ENCODE results near the gene DOK3. TPM values are rescaled to one million over a fixed set of nuclear protein-coding genes. Genes with fewer than 3 reads are reported as not detected.

The DOK3 gene
- total and polyA plus RNA-seq, 10 of the 15 experiments (the other 5 are each of a cell fraction or from before 2014, with no cell fraction given), result 6.6 to 107 (median 52.1) TPM

GRCh38 chr5:177497292-177498012, 12.2 kb downstream of the DOK3 start, which contains the start of gene PDLIM7 (continued):
- TF ChIP-seq SKIL (IDR thresholded peaks at IDR 0.05; ENCODE audit: low read depth, poor library complexity, severe bottlenecking) (no peak), HDGF (IDR thresholded peaks at IDR 0.05) (peak; percentile 98), NFXL1 (IDR thresholded peaks at IDR 0.05; ENCODE audit: borderline replicate concordance) (no peak), NFYB (IDR thresholded peaks at IDR 0.05; ENCODE audit: insufficient read depth, low read depth, low read length) (peak; percentile 47; the same call in 1 of the 2 replicates), ATF2 (IDR thresholded peaks at IDR 0.05; ENCODE audit: low read length) (no peak), PAX5 (IDR thresholded peaks at IDR 0.05; ENCODE audit: borderline replicate concordance, low read depth, low read length) (no peak)
- TF ChIP-seq, protein P1, sequence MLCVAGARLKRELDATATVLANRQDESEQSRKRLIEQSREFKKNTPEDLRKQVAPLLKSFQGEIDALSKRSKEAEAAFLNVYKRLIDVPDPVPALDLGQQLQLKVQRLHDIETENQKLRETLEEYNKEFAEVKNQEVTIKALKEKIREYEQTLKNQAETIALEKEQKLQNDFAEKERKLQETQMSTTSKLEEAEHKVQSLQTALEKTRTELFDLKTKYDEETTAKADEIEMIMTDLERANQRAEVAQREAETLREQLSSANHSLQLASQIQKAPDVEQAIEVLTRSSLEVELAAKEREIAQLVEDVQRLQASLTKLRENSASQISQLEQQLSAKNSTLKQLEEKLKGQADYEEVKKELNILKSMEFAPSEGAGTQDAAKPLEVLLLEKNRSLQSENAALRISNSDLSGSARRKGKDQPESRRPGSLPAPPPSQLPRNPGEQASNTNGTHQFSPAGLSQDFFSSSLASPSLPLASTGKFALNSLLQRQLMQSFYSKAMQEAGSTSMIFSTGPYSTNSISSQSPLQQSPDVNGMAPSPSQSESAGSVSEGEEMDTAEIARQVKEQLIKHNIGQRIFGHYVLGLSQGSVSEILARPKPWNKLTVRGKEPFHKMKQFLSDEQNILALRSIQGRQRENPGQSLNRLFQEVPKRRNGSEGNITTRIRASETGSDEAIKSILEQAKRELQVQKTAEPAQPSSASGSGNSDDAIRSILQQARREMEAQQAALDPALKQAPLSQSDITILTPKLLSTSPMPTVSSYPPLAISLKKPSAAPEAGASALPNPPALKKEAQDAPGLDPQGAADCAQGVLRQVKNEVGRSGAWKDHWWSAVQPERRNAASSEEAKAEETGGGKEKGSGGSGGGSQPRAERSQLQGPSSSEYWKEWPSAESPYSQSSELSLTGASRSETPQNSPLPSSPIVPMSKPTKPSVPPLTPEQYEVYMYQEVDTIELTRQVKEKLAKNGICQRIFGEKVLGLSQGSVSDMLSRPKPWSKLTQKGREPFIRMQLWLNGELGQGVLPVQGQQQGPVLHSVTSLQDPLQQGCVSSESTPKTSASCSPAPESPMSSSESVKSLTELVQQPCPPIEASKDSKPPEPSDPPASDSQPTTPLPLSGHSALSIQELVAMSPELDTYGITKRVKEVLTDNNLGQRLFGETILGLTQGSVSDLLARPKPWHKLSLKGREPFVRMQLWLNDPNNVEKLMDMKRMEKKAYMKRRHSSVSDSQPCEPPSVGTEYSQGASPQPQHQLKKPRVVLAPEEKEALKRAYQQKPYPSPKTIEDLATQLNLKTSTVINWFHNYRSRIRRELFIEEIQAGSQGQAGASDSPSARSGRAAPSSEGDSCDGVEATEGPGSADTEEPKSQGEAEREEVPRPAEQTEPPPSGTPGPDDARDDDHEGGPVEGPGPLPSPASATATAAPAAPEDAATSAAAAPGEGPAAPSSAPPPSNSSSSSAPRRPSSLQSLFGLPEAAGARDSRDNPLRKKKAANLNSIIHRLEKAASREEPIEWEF (IDR thresholded peaks at IDR 0.05; ENCODE audit: insufficient replicate concordance, low read depth, low read length), result no peak

Data from GM12878 (cell line).